HepG2 (cell line): Measurements from ENCODE around the gene CEP120. TPM values are rescaled to one million over a fixed set of nuclear protein-coding genes. Genes with fewer than 3 reads are reported as not detected.

ENCODE experiments used
- ATAC-seq: fragments of 200-7000 bp; cut with Tn5 transposase; 3 replicates; pipeline ENCODE4 v1.9.1; 2020; ENCODE audit warnings: mild to moderate bottlenecking, moderate library complexity
- BruUV-seq: library from RNA; stranded (reverse); fragments of 400-500 nt; replicated peaks from 2 replicates; lab custom pipeline; 2021; lab: Mats Ljungman, UMichigan
- CTCF ChIA-PET: fragments of 300-600 bp; formaldehyde crosslinking; extraction: SDS; loops from one replicate; lab custom pipeline; 2021; ENCODE audit warnings: low total read pairs, inconsistent platforms, low intra/inter-chr PET ratio; lab: Yijun Ruan, JAX
- POLR2A ChIA-PET: fragments of 350-600 bp; sonication (Branson Sonifier 250); formaldehyde crosslinking; loops from one replicate; lab custom pipeline; 2020; ENCODE audit warnings: antibody characterized with exemption, inconsistent platforms; lab: Yijun Ruan, JAX
- DNase-seq: peaks from one replicate; pipeline ENCODE4 v3.0.0-alpha.2; 2015; ENCODE audit warnings: low spot score
- FAIRE-seq: peaks from 3 replicates; lab custom pipeline; 2011; peaks lifted over from hg19 to GRCh38; lab: Jason Lieb, UNC
- H2AFZ ChIP-seq: one replicate; pipeline ENCODE4 v1.6.1; 2011; ENCODE audit warnings: low read length, inconsistent platforms
- H3K27ac ChIP-seq: fragments of 300-600 bp; 3 replicates; pipeline ENCODE4 v1.8.0; 2011; ENCODE audit warnings: mixed run types, mild to moderate bottlenecking, mixed read lengths, low read length, inconsistent platforms; ENCODE audit not compliant: insufficient read depth; ENCODE audit errors: extremely low read length
- H3K27me3 ChIP-seq, 2 experiments: fragments of 200-600 bp in 1 of 2; 2 replicates in 1 of 2; 3 replicates in 1 of 2; pipeline versions ENCODE4 v1.6.0 to v1.8.0; 2011; ENCODE audit warnings: low read length in 2 of 2, mild to moderate bottlenecking in 2 of 2, moderate library complexity in 2 of 2, inconsistent platforms in 1 of 2; ENCODE audit not compliant: insufficient read depth in 2 of 2, control insufficient read depth in 1 of 2
- H3K36me3 ChIP-seq, 2 experiments: fragments of 200-600 bp in 1 of 2; replicated peaks in 1 of 2; 2 replicates in 1 of 2; 3 replicates in 1 of 2; pipeline versions ENCODE4 v1.5.1 to v1.8.0; 2011; ENCODE audit warnings: low read length in 2 of 2, inconsistent platforms in 1 of 2; ENCODE audit not compliant: insufficient read depth in 2 of 2, control insufficient read depth in 1 of 2
- H3K4me1 ChIP-seq: 2 replicates; pipeline ENCODE4 v1.5.1; 2012; ENCODE audit warnings: low read length, inconsistent platforms; ENCODE audit not compliant: insufficient read depth
- H3K4me2 ChIP-seq: 2 replicates; pipeline ENCODE4 v1.6.0; 2011; ENCODE audit warnings: low read depth, low read length, inconsistent platforms
- H3K4me3 ChIP-seq, 3 experiments: fragments of 200-600 bp in 1 of 3; sonication (generic), shearing (Covaris generic) in 1 of 3; replicated peaks in 1 of 3; 2 replicates each; pipeline ENCODE4 v1.5.1; 2011 to 2016; ENCODE audit warnings: low read length in 3 of 3, inconsistent platforms in 2 of 3, low read depth in 2 of 3, mild to moderate bottlenecking in 2 of 3, control low read depth in 1 of 3, mixed read lengths in 1 of 3; ENCODE audit not compliant: insufficient read depth in 1 of 3
- H3K79me2 ChIP-seq: one replicate; pipeline ENCODE4 v1.6.1; 2011; ENCODE audit warnings: low read length, inconsistent platforms; ENCODE audit not compliant: insufficient read depth
- H3K9ac ChIP-seq: 2 replicates; pipeline ENCODE4 v1.6.0; 2011; ENCODE audit warnings: mild to moderate bottlenecking, low read depth, low read length, inconsistent platforms; ENCODE audit not compliant: insufficient read depth
- H3K9me3 ChIP-seq: 2 replicates; pipeline ENCODE4 v1.5.1; 2012; ENCODE audit warnings: mild to moderate bottlenecking, low read length
- H4K20me1 ChIP-seq: 2 replicates; pipeline ENCODE4 v1.6.0; 2011; ENCODE audit warnings: inconsistent platforms, mild to moderate bottlenecking, low read length, moderate library complexity; ENCODE audit not compliant: insufficient read depth
- AKAP8 ChIP-seq: sonication (generic); formaldehyde crosslinking; IDR thresholded peaks from 2 replicates; pipeline ENCODE4 v1.5.1; 2020; ENCODE audit warnings: mild to moderate bottlenecking, missing genetic modification reagents
- ATM ChIP-seq: fragments of 450-650 bp; IDR thresholded peaks from 2 replicates; pipeline ENCODE4 v1.7.1; 2017; ENCODE audit warnings: mild to moderate bottlenecking, borderline replicate concordance
- CREB1 ChIP-seq, 2 experiments: fragments of 450-650 bp in 1 of 2; IDR thresholded peaks; 2 replicates each; pipeline ENCODE4 v1.6.1; 2016 to 2017; ENCODE audit warnings: control low read depth in 1 of 2, mild to moderate bottlenecking in 1 of 2, missing compliant biosample characterization in 1 of 2, missing genetic modification characterization in 1 of 2
- KMT2B ChIP-seq: IDR thresholded peaks from 2 replicates; pipeline ENCODE4 v1.6.1; 2016; ENCODE audit warnings: missing genetic modification reagents, missing compliant biosample characterization
- NFIB ChIP-seq: sonication (generic); formaldehyde crosslinking; IDR thresholded peaks from 2 replicates; pipeline ENCODE4 v1.9.0; 2021; ENCODE audit warnings: missing genetic modification reagents, mild to moderate bottlenecking, borderline replicate concordance
- REXO4 ChIP-seq: sonication (generic); formaldehyde crosslinking; IDR thresholded peaks from 2 replicates; pipeline ENCODE4 v1.8.0; 2022; ENCODE audit warnings: missing genetic modification reagents, mild to moderate bottlenecking, borderline replicate concordance
- SNAI1 ChIP-seq: sonication (generic); formaldehyde crosslinking; IDR thresholded peaks from 2 replicates; pipeline ENCODE4 v1.5.0; 2020; ENCODE audit warnings: mild to moderate bottlenecking, missing genetic modification reagents, borderline replicate concordance
- ZNF224 ChIP-seq: sonication (generic); formaldehyde crosslinking; IDR thresholded peaks from 2 replicates; pipeline ENCODE4 v1.5.0; 2020; ENCODE audit warnings: mild to moderate bottlenecking, missing genetic modification reagents
- ZNF296 ChIP-seq: sonication (generic); formaldehyde crosslinking; conservative IDR thresholded peaks from 2 replicates; pipeline ENCODE4 v1.5.0; 2020; ENCODE audit warnings: mild to moderate bottlenecking, missing genetic modification reagents
- ZNF30 ChIP-seq: sonication (generic); formaldehyde crosslinking; IDR thresholded peaks from 2 replicates; pipeline ENCODE4 v1.5.0; 2020; ENCODE audit warnings: mild to moderate bottlenecking, missing genetic modification reagents
- ZNF670 ChIP-seq: sonication (generic); formaldehyde crosslinking; IDR thresholded peaks from 2 replicates; pipeline ENCODE4 v1.8.0; 2022; ENCODE audit warnings: mild to moderate bottlenecking, missing genetic modification reagents, borderline replicate concordance
- ZNF678 ChIP-seq: sonication (generic); formaldehyde crosslinking; IDR thresholded peaks from 2 replicates; pipeline ENCODE4 v1.4.0; 2020; ENCODE audit warnings: mild to moderate bottlenecking, missing genetic modification reagents
- in situ Hi-C: cut with HindIII; loops from 2 replicates; pipeline ENCODE4 v1.10.0; 2017; ENCODE audit warnings: low pct_unique_long_range_greater_than_20kb; ENCODE audit not compliant: extremely low pct_ligation_motif_present
- intact Hi-C: fragments of 100-400 bp; cut with micrococcal nuclease; formaldehyde crosslinking; loops from one replicate; pipeline ENCODE4 v1.10.0; 2022; ENCODE audit not compliant: unreplicated experiment
- polyA plus RNA-seq, 8 experiments: library from polyadenylated mRNA; depleted of rRNA in 3 of 8; stranded (reverse) in 7 of 8; unstranded in 1 of 8; fragments of >200 nt; fragmentation: Illumina TruSeq in 4 of 8; extraction: Trizol in 4 of 8; gene quantifications; 2 replicates each; pipeline versions ENCODE4 v1.2.1 to v1.2.3, GENCODE V29; 2011 to 2016; ENCODE audit warnings: low read depth in 4 of 8, missing spikeins in 1 of 8, mixed read lengths in 1 of 8; ENCODE audit not compliant: insufficient read depth in 1 of 8
- total RNA-seq, 5 experiments: library from RNA; depleted of rRNA; stranded (reverse); fragments of >200 nt; fragmentation: Illumina TruSeq; extraction: Trizol; gene quantifications; 2 replicates each; pipeline ENCODE4 v1.2.3, GENCODE V29; 2016; ENCODE audit warnings: low read depth in 1 of 5
- TF ChIP-seq, protein P1 (sequence below): IDR thresholded peaks from 2 replicates; pipeline ENCODE4 v1.6.1; 2012; ENCODE audit warnings: low read depth, low read length, improper control_type of control experiment
- TF ChIP-seq, protein P2 (sequence below): sonication (generic); formaldehyde crosslinking; IDR thresholded peaks from 2 replicates; pipeline ENCODE4 v1.8.0; 2022; ENCODE audit warnings: mild to moderate bottlenecking, missing genetic modification reagents, borderline replicate concordance
- TF ChIP-seq, protein P3 (sequence below): IDR thresholded peaks from 2 replicates; pipeline ENCODE4 v1.6.1; 2012; ENCODE audit warnings: low read length, improper control_type of control experiment

Gene CEP120
- total and polyA plus RNA-seq, 2 of the 13 experiments (the other 11 are each of a cell fraction or from before 2014, with no cell fraction given), result 8.0 to 14.7 TPM

- TF ChIP-seq, protein P1, sequence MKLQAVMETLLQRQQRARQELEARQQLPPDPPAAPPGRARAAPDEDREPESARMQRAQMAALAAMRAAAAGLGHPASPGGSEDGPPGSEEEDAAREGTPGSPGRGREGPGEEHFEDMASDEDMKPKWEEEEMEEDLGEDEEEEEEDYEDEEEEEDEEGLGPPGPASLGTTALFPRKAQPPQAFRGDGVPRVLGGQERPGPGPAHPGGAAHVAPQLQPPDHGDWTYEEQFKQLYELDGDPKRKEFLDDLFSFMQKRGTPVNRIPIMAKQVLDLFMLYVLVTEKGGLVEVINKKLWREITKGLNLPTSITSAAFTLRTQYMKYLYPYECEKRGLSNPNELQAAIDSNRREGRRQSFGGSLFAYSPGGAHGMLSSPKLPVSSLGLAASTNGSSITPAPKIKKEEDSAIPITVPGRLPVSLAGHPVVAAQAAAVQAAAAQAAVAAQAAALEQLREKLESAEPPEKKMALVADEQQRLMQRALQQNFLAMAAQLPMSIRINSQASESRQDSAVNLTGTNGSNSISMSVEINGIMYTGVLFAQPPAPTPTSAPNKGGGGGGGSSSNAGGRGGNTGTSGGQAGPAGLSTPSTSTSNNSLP, result no peak
- TF ChIP-seq ZNF224 (CRISPR knock-in tag) (no peak), SNAI1 (CRISPR knock-in tag) (no peak), REXO4 (CRISPR knock-in tag) (no peak), KMT2B (CRISPR knock-in tag) (no peak)
- TF ChIP-seq, protein P2, sequence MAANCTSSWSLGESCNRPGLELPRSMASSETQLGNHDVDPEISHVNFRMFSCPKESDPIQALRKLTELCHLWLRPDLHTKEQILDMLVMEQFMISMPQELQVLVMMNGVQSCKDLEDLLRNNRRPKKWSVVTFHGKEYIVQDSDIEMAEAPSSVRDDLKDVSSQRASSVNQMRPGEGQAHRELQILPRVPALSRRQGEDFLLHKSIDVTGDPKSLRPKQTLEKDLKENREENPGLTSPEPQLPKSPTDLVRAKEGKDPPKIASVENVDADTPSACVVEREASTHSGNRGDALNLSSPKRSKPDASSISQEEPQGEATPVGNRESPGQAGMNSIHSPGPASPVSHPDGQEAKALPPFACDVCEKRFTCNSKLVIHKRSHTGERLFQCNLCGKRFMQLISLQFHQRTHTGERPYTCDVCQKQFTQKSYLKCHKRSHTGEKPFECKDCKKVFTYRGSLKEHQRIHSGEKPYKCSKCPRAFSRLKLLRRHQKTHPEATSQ, result no peak
Observed at GRCh38 chr5:123364441-123365155, 58.6 kb downstream of the CEP120 start (continued).

DNA sequence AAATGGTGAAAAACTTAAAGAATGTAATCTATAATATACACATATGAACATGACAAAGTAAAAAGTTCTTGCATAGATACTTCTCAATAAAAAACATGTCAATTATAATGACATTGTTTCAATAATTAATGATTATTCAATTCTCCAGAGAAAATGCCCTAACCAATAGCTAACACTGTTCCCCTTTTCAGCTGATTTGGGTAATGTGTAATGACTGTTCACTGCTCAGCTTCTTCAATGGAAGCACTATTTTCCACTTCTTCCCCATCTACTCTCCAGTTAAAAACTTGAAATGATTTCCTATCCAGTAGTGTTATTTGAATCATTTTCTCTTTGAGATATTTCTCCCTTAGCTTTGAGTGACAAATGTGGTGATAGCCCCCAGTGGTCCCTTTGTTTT, 62.3 kb downstream of the CEP120 start:
- H3K79me2 ChIP-seq, result no peaks in the 10 kb centered on the region
- no peak for DNase-seq
- no peaks in the 10 kb centered on the region for H3K27me3 ChIP-seq
- no peaks in the 10 kb centered on the region for H3K4me1 ChIP-seq
- H4K20me1 ChIP-seq, result no peaks in the 10 kb centered on the region
- in situ Hi-C loops (no loop called here), intact Hi-C loops (no loop called here)
- H3K9ac ChIP-seq, result no peak overlapping the region
- H3K4me3 ChIP-seq, result no peak overlapping the region
- H3K4me2 ChIP-seq, result no peak overlapping the region
- ChIA-PET POLR2A (no interaction called here), CTCF (no interaction called here)
- H3K27ac ChIP-seq, result no peak overlapping the region
- no peak for FAIRE-seq
- H3K9me3 ChIP-seq, result no peaks in the 10 kb centered on the region
- no TSS peak for BruUV-seq
- peaks cover 0 to 5% of the 10 kb centered on the region in 2 experiments; a peak in 2 of 5 replicates for H3K36me3 ChIP-seq
- no peak overlapping the region for H2AFZ ChIP-seq
- no peak for ATAC-seq
- TF ChIP-seq ATM (no peak), ZNF30 (CRISPR knock-in tag) (no peak), ZNF670 (CRISPR knock-in tag) (no peak), ZNF678 (CRISPR knock-in tag) (no peak), AKAP8 (CRISPR knock-in tag) (no peak), ZNF296 (CRISPR knock-in tag) (no peak), NFIB (no peak), CREB1 (IDR thresholded peaks at IDR 0.05) (no peak), CREB1 (CRISPR knock-in tag; IDR thresholded peaks at IDR 0.05) (no peak)
- TF ChIP-seq, protein P3, sequence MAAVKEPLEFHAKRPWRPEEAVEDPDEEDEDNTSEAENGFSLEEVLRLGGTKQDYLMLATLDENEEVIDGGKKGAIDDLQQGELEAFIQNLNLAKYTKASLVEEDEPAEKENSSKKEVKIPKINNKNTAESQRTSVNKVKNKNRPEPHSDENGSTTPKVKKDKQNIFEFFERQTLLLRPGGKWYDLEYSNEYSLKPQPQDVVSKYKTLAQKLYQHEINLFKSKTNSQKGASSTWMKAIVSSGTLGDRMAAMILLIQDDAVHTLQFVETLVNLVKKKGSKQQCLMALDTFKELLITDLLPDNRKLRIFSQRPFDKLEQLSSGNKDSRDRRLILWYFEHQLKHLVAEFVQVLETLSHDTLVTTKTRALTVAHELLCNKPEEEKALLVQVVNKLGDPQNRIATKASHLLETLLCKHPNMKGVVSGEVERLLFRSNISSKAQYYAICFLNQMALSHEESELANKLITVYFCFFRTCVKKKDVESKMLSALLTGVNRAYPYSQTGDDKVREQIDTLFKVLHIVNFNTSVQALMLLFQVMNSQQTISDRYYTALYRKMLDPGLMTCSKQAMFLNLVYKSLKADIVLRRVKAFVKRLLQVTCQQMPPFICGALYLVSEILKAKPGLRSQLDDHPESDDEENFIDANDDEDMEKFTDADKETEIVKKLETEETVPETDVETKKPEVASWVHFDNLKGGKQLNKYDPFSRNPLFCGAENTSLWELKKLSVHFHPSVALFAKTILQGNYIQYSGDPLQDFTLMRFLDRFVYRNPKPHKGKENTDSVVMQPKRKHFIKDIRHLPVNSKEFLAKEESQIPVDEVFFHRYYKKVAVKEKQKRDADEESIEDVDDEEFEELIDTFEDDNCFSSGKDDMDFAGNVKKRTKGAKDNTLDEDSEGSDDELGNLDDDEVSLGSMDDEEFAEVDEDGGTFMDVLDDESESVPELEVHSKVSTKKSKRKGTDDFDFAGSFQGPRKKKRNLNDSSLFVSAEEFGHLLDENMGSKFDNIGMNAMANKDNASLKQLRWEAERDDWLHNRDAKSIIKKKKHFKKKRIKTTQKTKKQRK, result no peak
